Choroid plexus epithelial cell (primary cell): ENCODE measurements around the gene GPR4.

ENCODE experiments used
- DNase-seq: peaks from one replicate; pipeline ENCODE4 v3.0.0-alpha.2; 2010; ENCODE audit warnings: low read depth
- H3K4me3 ChIP-seq: 2 replicates; pipeline ENCODE4 v1.5.1; 2011; ENCODE audit warnings: low read depth, mild to moderate bottlenecking, control low read depth, low read length, moderate library complexity
- TF ChIP-seq, protein P1 (sequence below): conservative IDR thresholded peaks from 2 replicates; pipeline ENCODE4 v1.5.1; 2011; ENCODE audit warnings: low read depth, mild to moderate bottlenecking, control low read depth, inconsistent platforms, low read length, moderate library complexity

GPR4 gene

DNA sequence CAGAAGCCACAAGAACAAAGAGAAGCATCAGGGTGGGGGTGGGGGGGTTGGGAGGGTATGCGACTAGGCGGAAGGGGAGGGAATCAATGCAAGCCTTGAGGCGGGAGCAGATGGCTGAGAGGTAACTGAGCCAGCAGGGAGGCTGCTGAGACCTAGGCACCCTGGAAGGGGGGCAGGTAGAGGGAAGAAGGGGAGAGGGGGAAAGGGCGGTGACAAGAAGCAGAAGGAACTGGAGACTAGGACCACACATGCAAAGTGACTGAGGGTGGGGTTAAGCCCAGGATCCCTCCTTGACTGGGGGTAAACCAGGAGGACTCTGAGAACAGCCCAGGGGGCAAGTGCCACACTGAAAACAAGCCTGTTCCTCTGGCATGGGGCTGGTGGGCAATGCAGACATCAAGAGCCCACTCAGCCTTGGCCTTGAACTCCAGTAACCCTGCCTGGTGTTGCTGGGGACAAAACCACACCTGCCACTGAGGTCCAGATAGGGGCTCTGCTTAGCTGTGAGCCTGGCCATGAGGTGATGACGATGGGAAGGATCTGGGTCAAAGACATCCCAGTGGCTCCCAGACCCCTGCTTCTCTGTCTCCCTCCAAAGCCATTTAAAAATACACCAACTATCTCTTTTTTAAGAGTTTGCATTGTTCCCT, 37.8 kb downstream of the GPR4 start:
- no peak for DNase-seq
- H3K4me3 ChIP-seq, result no peak overlapping the region
- TF ChIP-seq, protein P1, sequence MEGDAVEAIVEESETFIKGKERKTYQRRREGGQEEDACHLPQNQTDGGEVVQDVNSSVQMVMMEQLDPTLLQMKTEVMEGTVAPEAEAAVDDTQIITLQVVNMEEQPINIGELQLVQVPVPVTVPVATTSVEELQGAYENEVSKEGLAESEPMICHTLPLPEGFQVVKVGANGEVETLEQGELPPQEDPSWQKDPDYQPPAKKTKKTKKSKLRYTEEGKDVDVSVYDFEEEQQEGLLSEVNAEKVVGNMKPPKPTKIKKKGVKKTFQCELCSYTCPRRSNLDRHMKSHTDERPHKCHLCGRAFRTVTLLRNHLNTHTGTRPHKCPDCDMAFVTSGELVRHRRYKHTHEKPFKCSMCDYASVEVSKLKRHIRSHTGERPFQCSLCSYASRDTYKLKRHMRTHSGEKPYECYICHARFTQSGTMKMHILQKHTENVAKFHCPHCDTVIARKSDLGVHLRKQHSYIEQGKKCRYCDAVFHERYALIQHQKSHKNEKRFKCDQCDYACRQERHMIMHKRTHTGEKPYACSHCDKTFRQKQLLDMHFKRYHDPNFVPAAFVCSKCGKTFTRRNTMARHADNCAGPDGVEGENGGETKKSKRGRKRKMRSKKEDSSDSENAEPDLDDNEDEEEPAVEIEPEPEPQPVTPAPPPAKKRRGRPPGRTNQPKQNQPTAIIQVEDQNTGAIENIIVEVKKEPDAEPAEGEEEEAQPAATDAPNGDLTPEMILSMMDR, result no peak

DNA sequence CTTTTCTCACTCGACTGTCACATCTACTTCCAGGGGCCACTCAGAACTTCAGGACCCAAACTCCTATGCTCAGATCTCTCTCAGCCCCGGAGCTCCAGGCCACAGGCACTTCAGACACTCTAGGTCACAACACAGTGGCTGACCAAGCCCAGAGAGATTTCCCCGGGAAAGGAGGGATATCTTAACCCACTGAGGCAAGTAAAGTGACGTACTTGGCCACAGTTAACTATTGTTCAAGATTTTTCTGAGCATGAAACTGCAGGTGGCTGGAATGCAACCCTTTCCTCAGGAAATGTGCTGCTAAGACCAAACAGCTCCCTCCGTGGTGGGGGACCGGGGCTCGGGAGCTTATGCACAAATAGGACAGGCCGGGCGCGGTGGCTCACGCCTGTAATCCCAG, 41.3 kb downstream of the GPR4 start:
- H3K4me3 ChIP-seq, result no peak overlapping the region
- TF ChIP-seq, protein P1, result no peak

DNA sequence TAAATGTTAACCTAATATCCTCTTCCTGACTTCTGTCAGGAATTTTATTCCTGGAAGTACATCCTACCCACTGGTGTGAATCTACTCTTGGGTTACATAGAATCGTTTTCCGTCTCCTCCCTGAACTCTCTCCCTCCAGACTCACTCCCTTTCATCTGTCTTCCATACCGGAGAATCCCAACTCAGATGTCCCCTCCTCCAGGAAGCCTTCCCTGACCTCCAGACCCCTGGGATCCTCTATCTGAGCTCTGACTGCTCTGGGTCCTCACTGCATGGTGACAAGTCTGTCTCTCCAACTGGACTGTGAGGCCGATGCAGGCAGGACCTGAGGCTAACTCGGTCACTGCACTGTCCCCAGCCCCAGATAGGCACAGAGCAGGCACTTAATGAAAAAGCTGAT, 42.0 kb downstream of the GPR4 start:
- no peak for DNase-seq
- no peak overlapping the region for H3K4me3 ChIP-seq
- TF ChIP-seq, protein P1, result no peak

More for the DNA sequence above, 41.3 kb downstream of the GPR4 start:
- no peak for DNase-seq

DNA sequence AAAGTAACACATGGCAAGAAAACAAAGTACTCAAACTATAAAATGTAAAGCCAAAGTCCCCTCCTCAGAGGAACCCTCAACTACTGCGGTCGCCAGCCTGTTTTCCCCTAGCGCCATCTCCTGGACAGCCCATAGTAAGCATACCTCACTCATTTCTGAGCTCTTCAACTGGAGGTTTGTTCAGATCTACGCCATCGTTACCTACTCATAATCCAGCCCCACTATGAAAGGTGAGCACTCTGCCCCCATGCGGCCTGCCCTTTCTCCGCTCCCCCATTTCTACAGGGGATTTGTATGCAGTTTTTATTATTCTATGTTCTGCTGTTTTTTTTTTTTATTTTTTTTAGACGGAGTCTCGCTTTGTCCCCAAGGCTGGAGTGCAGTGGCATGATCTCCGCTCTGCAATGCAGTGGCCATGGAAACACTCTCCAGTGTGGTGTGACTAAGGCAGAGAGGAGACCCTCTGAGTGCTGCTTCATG, 43.6 kb downstream of the GPR4 start:
- DNase-seq, result peak; percentile 74
- no peak overlapping the region for H3K4me3 ChIP-seq
- TF ChIP-seq, protein P1, result peak; percentile 90

DNA sequence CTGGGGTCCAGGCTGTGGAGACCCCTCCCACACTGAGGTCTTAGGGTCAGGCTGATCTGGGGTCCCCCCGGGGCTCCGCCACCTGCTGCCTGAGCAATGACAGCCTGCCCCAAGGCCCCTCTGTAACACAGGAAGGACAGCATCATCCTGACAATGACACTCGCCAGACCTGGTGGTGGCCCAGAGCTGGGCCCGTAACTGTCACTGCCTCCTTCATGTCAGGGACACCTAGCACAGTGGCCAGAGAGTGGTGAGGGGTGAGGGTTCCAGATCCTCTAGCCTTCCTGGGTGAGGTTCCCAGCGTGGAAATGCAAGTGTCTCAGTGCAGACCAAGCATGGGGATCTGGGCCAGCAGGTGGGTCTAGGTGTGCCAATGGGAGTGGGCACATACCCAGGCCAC, 45.2 kb downstream of the GPR4 start:
- TF ChIP-seq, protein P1, result no peak

DNA sequence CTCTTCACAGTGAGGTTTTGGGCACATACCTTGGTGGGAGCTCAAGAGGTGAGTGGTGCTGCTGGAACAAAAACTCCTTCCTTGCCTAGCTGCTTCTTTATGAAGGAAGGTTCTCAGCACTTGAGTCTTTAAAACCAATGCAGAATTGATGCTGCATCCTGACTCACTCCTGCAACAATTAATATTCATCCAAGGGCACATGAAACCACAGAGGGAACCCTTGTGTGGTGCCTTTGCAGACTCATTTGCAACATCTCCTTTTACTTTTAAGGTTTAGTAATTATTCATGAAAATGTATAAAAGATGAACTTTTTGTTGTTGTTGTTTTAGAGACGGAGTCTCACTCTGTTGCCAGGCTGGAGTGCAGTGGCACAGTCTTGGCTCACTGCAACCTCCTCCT, 47.5 kb downstream of the GPR4 start:
- DNase-seq, result no peak
- TF ChIP-seq, protein P1, result no peak
- H3K4me3 ChIP-seq, result no peak overlapping the region

More for the DNA sequence above, 45.2 kb downstream of the GPR4 start:
- no peak for DNase-seq
- no peak overlapping the region for H3K4me3 ChIP-seq

DNA sequence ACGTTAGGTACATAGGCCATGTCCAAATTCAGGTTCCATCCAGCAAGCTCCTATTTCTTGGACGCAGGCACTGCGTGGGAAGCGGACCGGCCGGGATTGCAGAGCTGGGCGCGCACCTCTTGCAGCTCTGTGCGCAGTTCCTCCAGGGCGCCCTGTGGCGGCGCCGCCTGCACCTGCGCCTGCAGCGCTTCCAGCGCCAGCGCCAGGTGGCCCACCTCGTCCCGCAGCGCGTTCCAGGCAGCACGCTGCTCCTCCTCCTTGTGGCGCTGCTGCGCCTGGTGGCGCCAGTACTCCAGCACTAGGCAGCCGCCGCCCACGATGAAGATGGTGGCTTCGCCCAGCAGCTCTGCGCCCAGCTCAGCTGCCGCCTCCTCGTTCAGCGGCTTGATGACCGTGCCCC, 48.5 kb downstream of the GPR4 start:
- H3K4me3 ChIP-seq, result no peak overlapping the region
- TF ChIP-seq, protein P1, result no peak
- DNase-seq, result no peak
